H54 (cell line): ENCODE measurements around the gene PIK3CD.

ENCODE experiments used
- DNase-seq: peaks from one replicate; pipeline ENCODE4 v3.0.0; 2011; ENCODE audit warnings: low spot score, mixed read lengths; ENCODE audit not compliant: insufficient read length
- FAIRE-seq: peaks from 3 replicates; lab custom pipeline; 2011; peaks lifted over from hg19 to GRCh38; lab: Jason Lieb, UNC
- POLR2A ChIP-seq: IDR thresholded peaks from 2 replicates; pipeline ENCODE4 v1.6.1; 2011; ENCODE audit warnings: low read depth, mild to moderate bottlenecking, low read length

The PIK3CD gene

GRCh38 chr1:9728451-9729295 is 77.1 kb downstream of the PIK3CD start:
- FAIRE-seq: no peak
- TF ChIP-seq POLR2A: no peak
- DNase-seq: no peak

DNA sequence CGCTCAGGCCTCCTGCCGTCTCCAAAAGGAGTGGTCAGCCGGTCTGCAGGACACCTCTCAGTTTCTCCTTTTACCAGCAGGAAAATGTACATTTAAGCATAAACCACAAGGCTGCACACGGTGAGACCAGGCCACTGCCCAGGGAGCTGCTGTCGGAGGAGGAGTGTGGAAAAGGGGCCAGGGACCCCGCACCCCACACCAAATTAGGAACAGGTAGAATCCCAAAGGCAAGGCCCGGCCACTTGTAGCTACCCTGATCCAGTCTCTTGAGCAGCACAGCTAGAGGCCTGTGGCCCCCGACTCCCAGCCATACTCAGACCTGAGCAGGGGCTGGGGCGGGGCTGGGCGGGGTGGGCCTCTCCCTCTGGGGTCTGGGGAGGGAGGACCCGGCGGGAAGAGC is 78.0 kb downstream of the PIK3CD start:
- no peak for TF ChIP-seq POLR2A
- DNase-seq (no peak), FAIRE-seq (no peak)

DNA sequence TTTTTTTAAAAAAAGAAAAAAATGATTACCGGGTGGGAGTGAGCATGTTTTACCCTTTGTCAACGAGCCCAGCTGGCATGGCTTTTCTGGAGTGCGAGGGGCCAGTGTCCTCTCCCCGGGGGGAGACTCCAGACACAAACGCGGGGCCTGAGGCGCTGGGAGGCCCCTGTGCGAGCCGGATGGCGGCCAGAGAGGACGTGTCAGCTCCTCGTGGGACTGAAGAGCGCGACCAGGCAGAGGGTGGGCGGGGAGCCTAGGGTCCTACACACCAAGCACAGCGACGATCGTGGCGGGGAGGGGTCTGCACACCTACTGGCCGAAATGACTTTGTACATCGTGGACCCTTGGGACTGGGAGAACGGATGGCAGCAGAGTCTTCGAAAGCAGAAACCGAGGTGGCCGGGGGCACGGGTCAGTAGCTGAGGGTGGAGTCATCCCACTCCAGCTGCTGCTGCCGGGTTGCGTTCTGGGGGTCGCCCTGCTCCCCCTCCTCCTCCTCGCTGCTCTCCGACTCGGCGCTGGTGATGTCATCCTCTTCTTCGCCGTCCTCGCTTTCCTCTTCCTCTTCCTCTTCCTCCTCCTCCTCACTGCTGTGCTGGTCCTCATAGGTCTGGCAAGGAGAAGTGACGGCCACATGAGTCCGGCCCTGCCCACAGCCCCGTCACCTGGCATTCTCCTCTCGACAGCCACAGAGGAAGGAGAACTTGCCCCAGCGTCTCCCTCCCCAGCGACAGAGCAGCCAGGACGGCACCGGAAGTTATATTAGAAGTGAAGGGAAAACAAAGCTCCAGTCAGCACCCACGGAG is 78.8 kb downstream of the PIK3CD start:
- FAIRE-seq (no peak), DNase-seq (no peak)
- no peak for TF ChIP-seq POLR2A

- no peak for FAIRE-seq
- DNase-seq: no peak
- no peak for TF ChIP-seq POLR2A
Measured at GRCh38 chr1:9731051-9731537, 79.6 kb downstream of the PIK3CD start.

DNA sequence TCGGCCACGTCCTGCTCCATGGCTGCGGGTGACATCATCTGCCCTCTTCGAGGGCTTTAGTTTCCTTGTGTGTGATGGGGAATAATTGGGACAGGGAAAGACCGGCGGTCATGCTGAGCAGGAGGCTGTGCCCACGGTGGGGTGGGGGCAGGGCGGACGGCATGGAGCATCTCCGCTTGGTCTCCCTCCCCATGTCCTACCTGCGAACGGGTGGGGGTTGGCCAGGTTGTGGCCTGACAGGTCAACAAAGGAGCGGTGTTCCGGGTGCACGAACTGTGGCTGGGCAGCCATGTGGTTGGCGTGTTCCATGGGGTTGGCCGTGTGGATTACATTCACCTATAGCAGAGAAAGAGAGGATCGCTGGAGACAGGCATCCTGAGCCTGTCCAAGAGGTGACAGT is 80.0 kb downstream of the PIK3CD start:
- FAIRE-seq (no peak), DNase-seq (no peak)
- TF ChIP-seq POLR2A: no peak

GRCh38 chr1:9732123-9732971 is 80.8 kb downstream of the PIK3CD start:
- no peak for FAIRE-seq
- DNase-seq: no peak
- TF ChIP-seq POLR2A: no peak

DNA sequence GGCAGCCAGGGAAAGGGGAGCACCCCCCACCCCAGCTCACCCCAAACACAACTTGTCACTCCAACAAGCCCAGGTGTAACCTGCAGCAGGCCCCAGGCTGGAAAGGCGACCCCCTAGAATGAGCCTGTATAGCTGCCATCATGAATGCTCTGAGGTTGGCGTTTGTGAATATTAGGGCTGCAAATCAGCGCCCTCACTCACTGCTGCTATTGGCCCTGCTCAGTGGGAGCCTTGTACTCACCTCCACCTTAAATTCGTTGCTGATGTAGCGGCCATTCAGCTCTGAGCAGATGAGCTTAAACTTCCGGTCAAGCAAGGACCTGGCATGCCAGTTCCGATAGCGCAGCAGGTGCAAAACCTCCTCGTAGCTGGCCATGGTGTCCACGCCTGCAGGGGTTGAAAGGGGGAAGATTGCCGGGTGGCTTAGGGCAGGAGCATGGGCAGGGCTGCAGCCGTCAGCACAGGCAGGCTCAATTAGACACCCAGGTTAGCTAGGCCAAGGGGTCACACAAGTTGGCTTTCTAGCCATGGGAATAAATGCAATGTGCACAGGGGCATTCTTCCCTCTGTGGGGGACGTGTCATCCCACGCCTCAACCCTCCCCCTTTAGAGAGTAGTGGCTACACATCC is 81.7 kb downstream of the PIK3CD start:
- DNase-seq (no peak), FAIRE-seq (no peak)
- no peak for TF ChIP-seq POLR2A

DNA sequence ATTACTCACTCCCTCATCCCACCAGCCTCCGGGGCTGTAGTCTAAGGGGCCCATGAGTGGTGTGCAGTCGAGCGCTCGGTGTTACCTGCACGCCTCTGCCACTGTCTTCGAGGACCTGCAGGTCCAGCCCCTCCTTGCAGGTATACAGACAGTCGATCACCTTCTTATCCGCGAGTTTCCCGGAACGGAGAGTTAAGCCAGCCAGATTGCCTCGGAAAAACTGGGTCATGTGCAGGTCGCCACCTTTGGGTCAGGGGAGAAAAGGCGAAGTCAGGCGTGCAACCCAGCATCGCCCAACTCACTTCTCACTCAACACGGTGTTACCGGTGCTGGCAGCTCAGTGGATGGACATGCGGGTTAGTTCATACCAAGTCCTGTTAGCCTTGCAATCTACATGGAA is 84.3 kb downstream of the PIK3CD start:
- no peak for FAIRE-seq

GRCh38 chr1:9736241-9736640 is 84.7 kb downstream of the PIK3CD start:
- FAIRE-seq: no peak
- DNase-seq: no peak
- no peak for TF ChIP-seq POLR2A

More for the DNA sequence above, 84.3 kb downstream of the PIK3CD start:
- no peak for TF ChIP-seq POLR2A
- no peak for DNase-seq

GRCh38 chr1:9737057-9737456 is 85.5 kb downstream of the PIK3CD start:
- DNase-seq (no peak), FAIRE-seq (no peak)
- TF ChIP-seq POLR2A: no peak

DNA sequence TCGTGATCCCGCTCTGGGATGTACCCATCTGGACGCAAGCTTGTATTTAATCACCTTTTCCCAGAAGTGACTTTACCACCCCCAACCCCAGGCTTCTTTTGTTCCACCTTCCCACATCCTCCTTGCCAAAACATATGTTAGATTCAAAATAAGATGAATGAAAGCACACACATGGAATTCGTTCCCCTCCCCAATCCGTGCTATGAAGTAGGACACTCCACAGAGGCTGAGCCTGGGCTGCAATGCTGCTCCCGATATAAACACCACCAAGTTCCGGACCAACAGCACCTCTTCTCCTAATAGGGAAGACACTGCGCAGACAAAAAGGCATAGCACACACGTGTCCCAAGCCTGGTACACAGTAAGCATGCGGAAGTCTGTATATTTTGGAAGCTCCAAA is 86.1 kb downstream of the PIK3CD start:
- FAIRE-seq (no peak), DNase-seq (no peak)
- TF ChIP-seq POLR2A: no peak

DNA sequence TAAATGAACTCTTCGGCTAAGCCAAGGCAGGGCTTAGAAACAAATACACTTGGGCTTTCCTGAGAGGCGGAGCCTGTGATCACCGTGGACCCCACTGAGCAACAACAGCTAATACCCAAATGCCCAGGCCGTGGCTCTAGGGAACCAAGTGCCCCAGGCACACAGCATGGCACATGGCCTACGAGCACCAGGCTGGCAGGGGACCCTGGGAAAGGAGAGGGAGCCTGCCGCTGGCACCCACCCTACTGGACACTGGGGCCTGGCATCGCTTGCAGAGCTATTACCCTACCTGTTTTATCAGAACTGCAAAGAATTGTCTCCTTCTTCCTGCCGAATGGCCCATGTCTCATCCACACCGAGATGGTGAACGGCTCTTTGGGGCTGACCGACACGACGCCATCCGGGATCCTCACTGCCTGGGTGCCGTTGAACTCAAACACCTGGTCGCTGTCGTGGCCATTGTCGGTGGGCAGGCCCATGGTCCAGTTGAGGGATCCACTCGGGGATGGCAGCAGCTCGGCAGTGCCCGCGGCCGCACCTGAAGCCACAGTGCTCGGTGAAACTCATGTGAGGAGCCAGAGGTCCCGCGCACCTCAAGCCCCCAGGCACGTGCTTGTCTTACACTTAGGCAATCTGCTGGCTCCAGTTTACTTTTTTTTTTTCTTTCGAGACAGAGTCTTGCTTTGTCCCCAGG is 92.7 kb downstream of the PIK3CD start:
- no peak for DNase-seq
- TF ChIP-seq POLR2A: no peak
- FAIRE-seq: no peak
